Measurements from ENCODE around the gene ZNF212.

DNA sequence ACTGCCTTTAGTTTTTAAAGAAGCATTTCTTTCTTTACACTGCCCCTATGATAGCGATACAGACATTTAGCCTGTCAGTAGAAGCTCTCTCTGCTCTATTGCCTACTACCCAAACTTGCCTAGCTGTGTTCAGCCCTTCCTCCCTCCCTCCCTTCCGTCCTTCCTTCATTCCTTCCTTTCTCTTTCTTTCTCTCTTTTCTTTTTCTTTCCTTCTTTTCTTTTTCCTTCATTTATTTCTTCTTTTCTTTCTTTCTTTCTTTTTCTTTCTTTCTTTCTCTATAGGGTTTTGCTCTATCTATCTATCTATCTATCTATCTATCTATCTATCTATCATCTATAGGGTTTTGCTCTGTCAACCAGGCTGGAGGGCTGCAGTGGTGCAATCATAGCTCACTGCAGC, 7.1 kb upstream of the ZNF212 start:
- TF ChIP-seq, protein P1, sequence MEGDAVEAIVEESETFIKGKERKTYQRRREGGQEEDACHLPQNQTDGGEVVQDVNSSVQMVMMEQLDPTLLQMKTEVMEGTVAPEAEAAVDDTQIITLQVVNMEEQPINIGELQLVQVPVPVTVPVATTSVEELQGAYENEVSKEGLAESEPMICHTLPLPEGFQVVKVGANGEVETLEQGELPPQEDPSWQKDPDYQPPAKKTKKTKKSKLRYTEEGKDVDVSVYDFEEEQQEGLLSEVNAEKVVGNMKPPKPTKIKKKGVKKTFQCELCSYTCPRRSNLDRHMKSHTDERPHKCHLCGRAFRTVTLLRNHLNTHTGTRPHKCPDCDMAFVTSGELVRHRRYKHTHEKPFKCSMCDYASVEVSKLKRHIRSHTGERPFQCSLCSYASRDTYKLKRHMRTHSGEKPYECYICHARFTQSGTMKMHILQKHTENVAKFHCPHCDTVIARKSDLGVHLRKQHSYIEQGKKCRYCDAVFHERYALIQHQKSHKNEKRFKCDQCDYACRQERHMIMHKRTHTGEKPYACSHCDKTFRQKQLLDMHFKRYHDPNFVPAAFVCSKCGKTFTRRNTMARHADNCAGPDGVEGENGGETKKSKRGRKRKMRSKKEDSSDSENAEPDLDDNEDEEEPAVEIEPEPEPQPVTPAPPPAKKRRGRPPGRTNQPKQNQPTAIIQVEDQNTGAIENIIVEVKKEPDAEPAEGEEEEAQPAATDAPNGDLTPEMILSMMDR (tag by site-specific recombination; IDR thresholded peaks at IDR 0.05), result no peak
- TF ChIP-seq, protein P2, sequence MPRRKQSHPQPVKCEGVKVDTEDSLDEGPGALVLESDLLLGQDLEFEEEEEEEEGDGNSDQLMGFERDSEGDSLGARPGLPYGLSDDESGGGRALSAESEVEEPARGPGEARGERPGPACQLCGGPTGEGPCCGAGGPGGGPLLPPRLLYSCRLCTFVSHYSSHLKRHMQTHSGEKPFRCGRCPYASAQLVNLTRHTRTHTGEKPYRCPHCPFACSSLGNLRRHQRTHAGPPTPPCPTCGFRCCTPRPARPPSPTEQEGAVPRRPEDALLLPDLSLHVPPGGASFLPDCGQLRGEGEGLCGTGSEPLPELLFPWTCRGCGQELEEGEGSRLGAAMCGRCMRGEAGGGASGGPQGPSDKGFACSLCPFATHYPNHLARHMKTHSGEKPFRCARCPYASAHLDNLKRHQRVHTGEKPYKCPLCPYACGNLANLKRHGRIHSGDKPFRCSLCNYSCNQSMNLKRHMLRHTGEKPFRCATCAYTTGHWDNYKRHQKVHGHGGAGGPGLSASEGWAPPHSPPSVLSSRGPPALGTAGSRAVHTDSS (tag by site-specific recombination; IDR thresholded peaks at IDR 0.05), result no peak
- TF ChIP-seq ZNF785 (tag by site-specific recombination; IDR thresholded peaks at IDR 0.05), result no peak
- TF ChIP-seq ZNF155 (tag by site-specific recombination; IDR thresholded peaks at IDR 0.05), result no peak
- no peak for TF ChIP-seq ZNF514 (tag by site-specific recombination; IDR thresholded peaks at IDR 0.05)
- TF ChIP-seq ZNF624 (tag by site-specific recombination; IDR thresholded peaks at IDR 0.05), result no peak
- no peak for TF ChIP-seq KLF10 (tag by site-specific recombination; IDR thresholded peaks at IDR 0.05)

All from HEK293 (cell line).